Caki2 (cell line): ENCODE measurements around the gene MLPH. TPM values are rescaled to one million over a fixed set of nuclear protein-coding genes. Genes with fewer than 3 reads are reported as not detected.
A peak's percentile ranks its signal among the peaks of the same experiment; 100 is the strongest.

ENCODE experiments used
- DNase-seq: peaks from one replicate; pipeline ENCODE4 v3.0.0-alpha.2; 2015; ENCODE audit warnings: low read depth
- in situ Hi-C: cut with HindIII; loops from 2 replicates; pipeline ENCODE4 v1.10.0; 2016; ENCODE audit warnings: low sequenced_read_pairs, low pct_unique_long_range_greater_than_20kb, mixed read lengths
- total RNA-seq: library from RNA; depleted of rRNA; stranded (reverse); fragments of >200 nt; shearing (Covaris generic); gene quantifications from 2 replicates; pipeline ENCODE4 v1.2.3, GENCODE V29; 2014; ENCODE audit warnings: low replicate concordance; rRNA removed

The MLPH gene, protein sequence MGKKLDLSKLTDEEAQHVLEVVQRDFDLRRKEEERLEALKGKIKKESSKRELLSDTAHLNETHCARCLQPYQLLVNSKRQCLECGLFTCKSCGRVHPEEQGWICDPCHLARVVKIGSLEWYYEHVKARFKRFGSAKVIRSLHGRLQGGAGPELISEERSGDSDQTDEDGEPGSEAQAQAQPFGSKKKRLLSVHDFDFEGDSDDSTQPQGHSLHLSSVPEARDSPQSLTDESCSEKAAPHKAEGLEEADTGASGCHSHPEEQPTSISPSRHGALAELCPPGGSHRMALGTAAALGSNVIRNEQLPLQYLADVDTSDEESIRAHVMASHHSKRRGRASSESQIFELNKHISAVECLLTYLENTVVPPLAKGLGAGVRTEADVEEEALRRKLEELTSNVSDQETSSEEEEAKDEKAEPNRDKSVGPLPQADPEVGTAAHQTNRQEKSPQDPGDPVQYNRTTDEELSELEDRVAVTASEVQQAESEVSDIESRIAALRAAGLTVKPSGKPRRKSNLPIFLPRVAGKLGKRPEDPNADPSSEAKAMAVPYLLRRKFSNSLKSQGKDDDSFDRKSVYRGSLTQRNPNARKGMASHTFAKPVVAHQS
- 27.2 and 33.8 TPM in 2 replicates for total RNA-seq

DNA sequence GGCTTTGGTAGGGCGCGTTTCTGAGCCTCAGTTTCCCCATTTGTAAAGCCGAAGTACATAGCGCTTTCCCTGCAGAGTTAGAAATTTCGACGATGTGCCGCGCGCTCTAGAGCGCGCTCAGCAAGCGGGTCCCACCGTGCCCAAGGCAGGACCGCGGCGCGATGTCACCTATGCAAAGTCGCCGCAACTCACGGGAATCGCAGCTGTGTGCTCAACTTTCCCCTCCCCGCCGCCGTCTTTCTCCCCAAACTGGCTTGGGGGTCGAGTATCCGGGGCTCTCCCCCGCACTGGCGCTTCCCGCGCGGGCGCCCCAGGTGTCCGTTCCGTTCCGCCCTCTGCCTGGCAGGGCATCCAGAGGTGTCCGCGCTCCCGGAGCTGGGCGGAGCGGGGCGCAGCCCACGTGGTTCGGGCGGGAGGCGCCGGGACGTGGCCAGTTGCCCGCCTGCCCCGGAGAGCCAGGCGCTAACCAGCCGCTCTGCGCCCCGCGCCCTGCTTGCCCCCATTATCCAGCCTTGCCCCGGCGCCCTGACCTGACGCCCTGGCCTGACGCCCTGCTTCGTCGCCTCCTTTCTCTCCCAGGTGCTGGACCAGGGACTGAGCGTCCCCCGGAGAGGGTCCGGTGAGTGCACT lies at the start of gene MLPH:
MLPH (plus strand) TSS at position 433 of the 630 bp plus-strand sequence. CDS start 6,176 bp downstream, outside the sequence.
- peak; percentile 60 for DNase-seq

DNA sequence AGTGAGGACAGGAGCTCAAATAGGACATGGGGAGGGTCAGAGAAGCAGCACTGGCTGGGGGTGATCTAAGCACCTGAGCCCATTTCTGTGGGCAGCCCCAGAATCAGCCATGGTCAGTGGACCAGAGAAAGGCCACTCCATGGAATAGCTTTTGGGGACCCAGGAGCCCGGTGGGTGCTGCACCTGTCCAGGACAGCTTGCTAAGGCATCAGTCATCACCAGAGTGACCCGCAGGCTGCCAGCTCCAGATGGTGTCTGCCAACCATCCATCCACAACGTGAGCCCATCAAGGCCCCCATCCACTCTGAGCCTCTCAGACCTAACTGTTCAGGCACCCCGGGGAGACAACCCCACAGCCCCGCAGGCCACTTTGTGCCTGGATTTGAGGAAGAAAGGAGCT lies 49.5 kb upstream of the MLPH start:
- DNase-seq = no peak

More for the DNA sequence above, at the start of gene MLPH:
- in situ Hi-C loops = no loop called here

DNA sequence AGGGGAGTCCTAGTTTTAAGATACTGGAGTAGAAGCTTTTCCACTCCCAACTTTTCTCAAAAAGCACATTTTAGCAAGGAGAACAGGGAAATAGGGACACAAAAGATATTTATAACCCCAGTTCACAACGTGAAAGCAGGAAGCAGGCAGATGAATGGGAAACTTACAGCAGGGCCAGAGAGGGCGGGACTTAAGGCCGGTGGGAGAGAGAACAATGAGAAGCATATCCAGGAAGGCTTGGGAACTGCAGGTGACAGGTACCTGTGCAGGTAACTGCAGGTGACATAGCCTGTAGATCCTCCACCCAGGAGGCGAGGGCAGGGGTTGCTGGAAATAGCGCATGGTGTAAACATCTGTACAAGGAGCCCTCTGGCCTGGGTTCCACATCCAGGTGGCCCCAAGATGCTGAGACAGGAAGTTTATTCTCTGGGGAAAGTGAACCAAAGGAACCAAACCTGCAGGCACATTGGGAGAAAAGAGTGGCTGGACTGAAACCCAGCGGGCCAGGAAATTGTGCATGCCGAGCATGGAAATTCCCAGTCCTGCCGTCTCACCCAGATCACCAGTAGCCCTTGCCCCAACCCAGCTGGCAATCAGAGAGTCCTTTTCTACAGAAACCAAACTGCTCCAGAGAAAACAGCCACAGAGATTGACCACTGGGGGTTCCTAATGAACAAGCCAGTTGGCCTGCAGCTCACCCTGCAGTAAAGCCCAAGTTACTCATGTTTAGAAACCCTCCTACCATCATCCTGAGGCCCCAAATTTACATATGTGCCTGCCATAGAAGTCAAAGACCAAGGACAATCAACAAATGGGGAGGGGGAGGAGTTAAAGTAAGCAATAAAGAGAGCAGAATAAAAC lies 48.7 kb upstream of the MLPH start:
- in situ Hi-C loops = no loop called here
- no peak for DNase-seq

More for the DNA sequence above, 49.5 kb upstream of the MLPH start:
- in situ Hi-C loops = no loop called here

DNA sequence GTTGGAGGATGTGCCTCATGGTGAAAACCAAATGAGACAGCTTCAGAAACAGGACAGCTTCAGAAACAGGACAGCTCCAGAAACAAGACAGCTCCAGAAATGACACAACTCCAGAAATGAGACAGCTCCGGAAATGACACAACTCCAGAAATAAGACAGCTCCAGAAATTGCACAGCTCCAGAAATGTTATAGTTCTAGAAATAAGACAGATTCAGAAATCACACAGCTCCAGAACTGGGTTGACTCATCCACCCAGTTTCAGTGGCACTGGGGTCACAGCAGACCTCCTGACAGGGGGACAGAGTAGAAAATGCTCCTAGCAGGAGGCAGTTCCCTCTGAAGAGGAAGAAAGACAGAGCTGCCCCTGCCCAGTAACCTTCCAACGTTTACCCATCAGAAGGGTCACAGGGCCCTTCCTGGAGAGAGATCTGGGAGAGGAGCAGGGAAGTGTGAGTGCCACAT lies 46.2 kb upstream of the MLPH start:
- no peak for DNase-seq
- in situ Hi-C loops = no loop called here

DNA sequence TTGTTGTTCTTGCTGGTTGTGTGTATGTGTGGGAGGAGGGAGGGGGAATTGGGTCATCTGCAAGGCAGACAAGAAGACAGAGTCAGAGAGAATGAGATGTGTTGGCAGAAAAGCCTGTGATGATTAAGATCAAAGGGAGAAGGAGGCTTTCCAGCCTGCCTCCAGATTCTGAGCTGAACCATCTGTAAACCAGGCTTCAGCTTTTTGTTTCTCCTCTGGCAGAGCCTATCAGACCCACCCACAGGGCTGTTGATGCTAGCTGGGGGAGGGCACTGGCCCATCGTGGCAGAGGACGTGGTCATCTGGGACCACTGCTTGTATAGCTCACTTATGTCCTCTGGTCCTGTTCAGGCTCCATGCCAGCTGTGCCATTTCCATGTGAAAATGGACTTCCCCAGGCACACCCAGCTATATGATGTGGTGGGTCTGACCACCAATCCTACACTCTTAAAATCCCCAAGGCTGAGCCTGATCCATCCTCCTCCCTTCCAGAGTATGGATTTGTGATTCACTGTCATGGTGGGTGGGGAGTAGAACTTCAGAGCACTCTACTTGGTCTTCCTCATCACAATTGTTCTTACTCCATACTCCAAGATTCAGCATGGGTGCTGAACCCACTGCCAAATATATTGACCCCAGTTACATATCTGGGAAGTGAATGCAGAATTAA lies 45.3 kb upstream of the MLPH start:
- in situ Hi-C loops = no loop called here

DNA sequence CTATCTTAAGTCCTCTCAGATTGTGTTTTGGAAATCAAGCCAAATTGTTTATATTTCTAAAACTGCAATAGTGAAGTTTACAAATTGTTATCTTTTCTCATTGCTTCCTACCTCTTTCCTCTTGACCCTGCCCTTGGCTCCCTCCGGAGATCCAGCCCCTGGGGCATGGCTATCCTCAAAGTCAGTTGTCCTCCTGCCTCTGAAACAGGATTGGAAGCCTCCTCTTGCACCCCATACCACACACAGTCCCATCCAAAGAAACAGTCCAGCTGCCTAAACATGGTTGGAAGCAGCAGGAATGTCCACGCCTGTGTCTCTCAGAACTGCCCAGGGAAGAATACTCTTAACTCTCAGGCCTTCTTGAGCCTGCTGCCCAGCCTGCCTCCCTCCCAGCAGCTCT lies 43.0 kb upstream of the MLPH start:
- in situ Hi-C loops = no loop called here
- no peak for DNase-seq

More for the DNA sequence above, 45.3 kb upstream of the MLPH start:
- DNase-seq = no peak

DNA sequence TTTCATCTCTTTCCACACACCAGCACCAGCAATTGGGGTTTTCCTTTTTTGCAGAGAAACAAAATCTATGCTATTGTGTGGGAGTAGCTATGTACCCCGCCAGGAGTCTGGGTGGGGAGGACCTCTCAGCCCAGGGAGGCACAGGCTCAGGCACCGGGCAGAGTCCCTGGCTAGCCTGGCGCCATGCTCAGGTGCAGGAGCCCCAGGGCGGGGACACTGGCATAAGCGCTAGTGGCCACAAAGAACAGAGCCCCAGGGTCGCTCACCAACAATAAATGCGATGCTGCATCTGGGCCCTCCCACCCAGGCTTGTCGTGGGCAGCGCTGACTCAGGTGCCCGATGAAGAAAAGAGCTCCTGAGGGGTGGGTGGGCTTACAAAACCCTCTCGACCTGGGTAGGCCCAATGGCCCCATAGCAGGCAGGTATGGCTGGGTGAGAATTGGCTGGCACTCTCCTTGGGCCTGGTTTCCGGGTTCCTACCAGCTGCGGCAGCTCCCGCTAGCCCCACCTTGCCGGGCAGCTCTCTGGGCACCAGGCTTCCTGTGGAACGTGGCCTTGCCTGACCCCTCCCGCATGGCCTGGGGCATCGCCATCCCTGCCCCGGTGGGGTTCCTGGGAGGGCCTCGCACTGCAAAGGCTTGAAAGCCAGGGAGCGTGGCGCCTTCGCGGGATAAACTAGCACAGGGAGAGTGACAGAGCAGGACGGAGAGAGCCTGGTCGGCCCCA lies 41.3 kb upstream of the MLPH start:
- in situ Hi-C loops = no loop called here
- DNase-seq = no peak

DNA sequence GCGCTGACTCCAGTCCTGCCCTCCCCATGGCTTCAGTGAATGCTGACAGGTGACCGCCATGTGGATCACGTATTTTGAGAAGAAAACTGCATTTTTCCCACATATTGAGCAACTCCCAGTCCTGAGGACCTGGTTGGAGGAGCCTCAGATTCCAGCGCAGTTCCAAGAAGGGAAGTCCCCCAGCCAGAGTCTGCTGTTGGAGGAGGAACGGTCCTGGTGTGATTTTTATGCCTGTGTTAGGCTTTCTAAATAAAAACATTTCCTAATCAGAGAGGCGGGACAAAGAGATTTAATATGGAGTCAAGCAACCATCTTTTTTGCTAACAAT lies 40.7 kb upstream of the MLPH start:
- DNase-seq = no peak
- in situ Hi-C loops = no loop called here

DNA sequence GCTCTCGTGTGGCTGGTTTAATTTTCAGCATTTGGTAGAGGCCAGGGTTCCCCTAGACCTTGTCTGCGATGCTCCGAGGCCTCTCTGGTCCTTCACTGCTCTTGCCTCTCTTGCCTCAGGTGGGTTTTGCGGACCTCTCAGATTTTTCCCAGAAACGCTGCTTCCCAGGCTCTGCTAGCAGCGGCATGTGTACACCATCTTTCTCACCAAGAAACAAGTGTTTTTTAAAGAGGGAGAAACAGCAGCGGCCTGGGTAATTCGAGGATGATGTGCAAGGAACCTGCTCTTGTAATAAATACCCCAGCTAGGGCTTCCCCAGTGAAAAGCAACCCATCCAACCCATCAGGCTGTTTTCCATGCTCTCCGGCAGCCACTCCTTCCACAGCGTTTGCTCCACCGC lies 39.6 kb upstream of the MLPH start:
- in situ Hi-C loops = no loop called here
- no peak for DNase-seq

DNA sequence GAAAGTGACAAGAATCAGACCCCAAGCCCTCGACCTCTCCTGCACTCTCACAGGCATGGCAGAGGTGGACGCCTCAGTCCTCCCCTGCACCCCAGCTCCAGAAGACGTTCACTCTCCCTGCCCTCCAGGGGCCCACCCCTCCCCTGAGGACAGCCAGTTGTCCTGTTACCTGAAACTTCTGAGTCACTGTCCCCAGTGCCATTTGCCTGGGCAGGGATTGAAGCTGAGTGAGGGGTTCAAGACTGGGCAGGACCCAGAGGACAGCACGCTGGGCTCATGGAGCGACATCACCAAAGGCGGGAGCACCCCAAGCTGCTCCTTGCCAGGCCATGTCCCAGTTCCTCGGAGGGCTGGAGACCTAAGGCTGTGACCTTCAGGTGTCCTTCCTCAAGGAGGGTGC lies 38.9 kb upstream of the MLPH start:
- no peak for DNase-seq
- in situ Hi-C loops = no loop called here

DNA sequence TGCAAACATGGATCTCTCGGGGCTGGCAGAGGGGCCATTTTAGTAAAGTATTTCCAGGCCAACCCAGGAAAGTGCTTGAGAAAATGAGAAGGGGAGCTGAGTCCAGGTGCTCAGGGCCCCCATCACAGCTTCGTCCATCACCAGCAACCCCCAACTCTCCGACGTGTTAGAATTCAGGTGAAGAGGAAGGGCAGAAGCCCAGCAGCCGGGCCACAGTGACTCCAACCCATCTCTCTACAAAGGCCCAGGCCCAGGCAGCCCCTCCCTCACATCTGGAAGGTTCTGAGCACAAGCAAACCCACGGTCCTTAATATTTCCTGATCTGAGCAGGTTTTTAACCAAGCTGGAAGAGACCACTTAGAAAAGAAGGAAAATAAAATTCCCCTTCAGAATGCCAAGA lies 38.4 kb upstream of the MLPH start:
- in situ Hi-C loops = no loop called here
- DNase-seq = no peak

DNA sequence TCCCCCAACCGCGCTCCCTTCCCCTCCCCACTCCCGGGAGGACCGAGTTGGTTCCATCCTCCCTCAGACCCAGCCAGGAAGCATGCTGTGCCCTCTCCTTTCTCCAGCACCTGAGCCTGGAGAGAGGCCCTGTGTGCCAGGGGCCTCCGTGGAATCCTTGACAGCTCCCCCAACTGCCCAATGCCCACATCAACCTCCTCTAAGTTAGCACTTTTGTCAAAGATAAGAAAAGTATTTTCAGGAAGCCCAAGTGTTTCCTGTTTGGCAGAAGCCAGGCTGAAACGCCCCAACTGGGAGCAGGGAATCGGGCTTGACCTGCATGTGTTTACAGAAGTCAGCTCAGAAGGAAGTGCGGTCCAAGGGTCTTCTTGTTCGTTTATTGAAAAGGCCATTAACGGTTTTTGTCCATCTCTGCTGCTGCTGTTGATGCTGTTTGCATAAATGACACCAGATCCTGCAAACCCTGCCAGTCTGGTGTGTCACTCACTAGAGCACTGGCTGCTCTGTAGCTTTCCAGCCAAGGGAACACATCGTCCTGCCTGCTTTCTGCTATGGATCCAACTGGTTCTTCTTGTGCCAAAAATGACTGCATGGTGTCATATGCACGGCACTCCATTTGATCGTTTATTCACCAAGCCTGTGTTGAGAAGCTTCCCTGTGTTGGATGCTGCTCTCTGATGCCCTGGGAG lies 37.7 kb upstream of the MLPH start:
- DNase-seq = no peak
- in situ Hi-C loops = no loop called here

DNA sequence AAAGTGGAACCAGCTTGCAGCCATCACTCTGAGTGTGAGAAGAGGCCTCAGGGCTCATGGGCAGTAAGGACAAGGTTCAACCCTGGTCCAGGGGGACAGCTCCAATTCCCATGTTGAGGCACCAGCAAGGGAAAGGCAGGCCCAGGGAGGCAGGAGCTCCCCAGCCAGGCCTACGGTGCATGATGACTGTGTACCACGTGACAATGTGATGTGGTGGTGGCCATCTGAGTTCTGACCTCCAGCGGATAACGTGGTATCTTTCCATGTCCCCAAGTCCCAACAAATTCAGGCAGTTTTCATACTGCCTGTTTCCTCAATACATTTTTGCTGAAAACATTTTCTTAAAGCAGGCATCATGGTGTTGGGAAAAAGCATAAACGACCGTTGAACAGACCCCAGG lies 36.9 kb upstream of the MLPH start:
- in situ Hi-C loops = no loop called here

DNA sequence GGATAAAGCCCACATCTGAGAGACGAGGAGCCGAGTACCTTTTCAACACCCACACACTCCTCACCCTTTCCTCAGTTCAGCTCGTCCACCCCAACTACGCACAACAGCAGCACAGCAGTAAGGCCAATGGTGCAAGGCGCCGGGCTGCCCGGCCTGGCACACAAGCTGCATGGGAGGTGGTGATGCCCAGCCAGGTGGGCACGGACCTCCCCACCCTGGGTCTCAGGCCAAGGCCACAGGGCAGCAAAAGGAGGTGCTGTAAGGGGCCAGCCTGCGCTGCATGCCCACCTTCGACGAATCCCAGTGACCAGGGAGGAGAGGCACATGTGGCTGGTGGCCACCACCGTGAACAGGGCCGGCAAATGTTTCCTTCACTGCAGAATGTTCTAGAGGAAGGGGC lies 36.5 kb upstream of the MLPH start:
- DNase-seq = no peak
- in situ Hi-C loops = no loop called here

More for the DNA sequence above, 36.9 kb upstream of the MLPH start:
- no peak for DNase-seq

DNA sequence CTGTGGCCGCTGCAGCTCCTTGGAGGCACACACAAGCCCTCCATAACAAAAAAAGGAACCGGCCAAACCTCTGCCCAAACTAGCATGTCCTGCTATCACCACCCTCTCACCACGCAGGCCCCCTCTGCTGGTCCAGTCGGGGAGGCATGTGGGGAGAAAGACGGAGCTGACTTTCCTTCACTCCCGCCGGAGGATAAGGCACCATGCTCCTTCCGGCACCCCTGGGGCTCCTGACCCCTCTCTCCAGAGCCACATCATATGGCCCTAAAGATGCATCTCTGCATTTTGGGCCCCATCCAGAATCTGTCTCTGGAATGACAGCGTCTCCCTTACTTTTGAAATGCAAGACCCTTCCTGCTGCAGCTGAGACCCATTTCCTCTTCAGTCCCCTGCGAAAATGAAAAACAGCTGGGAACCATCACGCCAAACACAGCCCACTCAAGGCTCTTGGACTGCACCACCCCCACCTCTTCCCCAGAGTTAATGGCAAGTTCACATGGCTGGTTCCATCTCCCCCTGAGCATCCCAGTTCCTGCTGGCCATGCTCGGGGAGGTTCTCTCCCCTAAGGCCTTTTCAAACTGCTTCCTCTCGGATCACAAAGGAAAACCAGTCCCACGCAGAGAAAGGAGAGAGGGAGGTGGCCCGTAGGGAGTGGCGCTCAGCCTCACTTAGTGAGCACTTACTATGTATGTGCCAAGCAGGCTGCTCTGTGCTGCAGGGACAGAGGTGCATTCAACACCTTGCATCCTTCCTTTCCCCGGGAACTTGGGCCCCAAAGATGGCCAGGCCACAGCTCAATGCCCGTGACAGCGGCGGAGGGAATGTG lies 35.2 kb upstream of the MLPH start:
- DNase-seq = no peak
- in situ Hi-C loops = no loop called here

DNA sequence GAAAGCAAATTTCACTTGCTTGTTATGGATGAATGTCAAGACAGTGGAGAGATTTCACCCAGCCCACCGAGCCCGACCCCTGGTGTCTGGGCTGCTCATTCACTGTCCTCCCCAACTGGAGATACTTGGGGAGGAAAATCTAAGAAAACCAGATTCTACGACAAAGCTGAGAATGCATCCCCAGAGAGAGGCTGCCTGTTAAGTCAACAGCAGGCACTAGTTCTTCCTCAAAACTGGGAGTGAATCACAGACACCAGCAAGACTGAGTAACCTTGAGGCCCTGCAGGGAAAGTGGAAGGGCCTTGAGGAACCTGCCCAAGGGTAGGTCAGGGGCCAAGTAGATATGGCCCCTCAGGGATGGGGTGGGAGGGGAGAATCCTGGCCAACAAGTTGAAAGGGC lies 34.2 kb upstream of the MLPH start:
- DNase-seq = no peak
- in situ Hi-C loops = no loop called here
